Erythroblast (primary cell): ENCODE data around the gene CBLIF.

Experiments
- GATA1 ChIP-seq: IDR thresholded peaks from 2 replicates; pipeline ENCODE4 v1.6.1; 2011; ENCODE audit warnings: low read depth, mild to moderate bottlenecking, control low read depth, low read length, moderate library complexity
- POLR2A ChIP-seq: IDR thresholded peaks from 2 replicates; pipeline ENCODE4 v1.6.1; 2011; ENCODE audit warnings: mild to moderate bottlenecking, low read length

- TF ChIP-seq POLR2A (no peak), GATA1 (no peak)
These were observed 2.3 kb upstream of the CBLIF start for GRCh38 chr11:59847626-59848025.
